Caco-2 (cell line): ENCODE data around the gene ATE1. TPM values are rescaled to one million over a fixed set of nuclear protein-coding genes. Genes with fewer than 3 reads are reported as not detected.
"Not testable (repeated sequence)": the region's sequence is repeated elsewhere in the genome, so short reads cannot be mapped to it uniquely, and the experiment has no call there.

Experiments
- BruUV-seq: library from RNA; stranded (reverse); fragments of 400-500 nt; replicated peaks from 2 replicates; lab custom pipeline; 2021; lab: Mats Ljungman, UMichigan
- CTCF ChIA-PET: fragments of 300-600 bp; sonication (Branson Sonifier 250); formaldehyde crosslinking; loops from one replicate; lab custom pipeline; 2022; ENCODE audit warnings: antibody characterized with exemption; lab: Charles Lee
- POLR2A ChIA-PET: fragments of 300-600 bp; sonication (Branson Sonifier 250); formaldehyde crosslinking; loops from one replicate; lab custom pipeline; 2022; ENCODE audit warnings: antibody characterized with exemption; lab: Charles Lee
- DNase-seq, 2 experiments: peaks; one replicate each; pipeline versions ENCODE4 v3.0.0 to v3.0.0-alpha.2; 2020 to 2022
- H3K27me3 ChIP-seq: replicated peaks from 2 replicates; pipeline ENCODE4 v1.6.0; 2011; ENCODE audit warnings: low read length; ENCODE audit not compliant: control insufficient read depth, insufficient read depth
- H3K36me3 ChIP-seq: 2 replicates; pipeline ENCODE4 v1.5.1; 2011; ENCODE audit warnings: low read length; ENCODE audit not compliant: control insufficient read depth, insufficient read depth
- H3K4me1 ChIP-seq: fragments of 250-450 bp; sonication (Bioruptor Pico); 2 replicates; pipeline ENCODE4 v1.5.1; 2020; ENCODE audit warnings: mild to moderate bottlenecking
- H3K4me3 ChIP-seq: 2 replicates; pipeline ENCODE4 v1.5.1; 2011; ENCODE audit warnings: low read depth, mild to moderate bottlenecking, control low read depth, low read length
- H3K9me3 ChIP-seq: fragments of 250-450 bp; sonication (Bioruptor Pico); 2 replicates; pipeline ENCODE4 v1.5.1; 2020; ENCODE audit warnings: mild to moderate bottlenecking, moderate library complexity
- H3K27ac Mint-ChIP-seq: one replicate; pipeline ENCODE4 v1.8.0; 2022; ENCODE audit warnings: mixed read lengths; ENCODE audit not compliant: unreplicated experiment
- H3K27me3 Mint-ChIP-seq: one replicate; pipeline ENCODE4 v1.8.0; 2022; ENCODE audit warnings: mixed read lengths; ENCODE audit not compliant: insufficient read depth, unreplicated experiment
- H3K36me3 Mint-ChIP-seq: one replicate; pipeline ENCODE4 v1.8.0; 2022; ENCODE audit warnings: mild to moderate bottlenecking, mixed read lengths; ENCODE audit not compliant: insufficient read depth, unreplicated experiment
- H3K4me1 Mint-ChIP-seq: one replicate; pipeline ENCODE4 v1.8.0; 2022; ENCODE audit warnings: low read depth, mixed read lengths; ENCODE audit not compliant: unreplicated experiment
- H3K4me3 Mint-ChIP-seq: one replicate; pipeline ENCODE4 v1.8.0; 2022; ENCODE audit warnings: mild to moderate bottlenecking, moderate library complexity, mixed read lengths; ENCODE audit not compliant: unreplicated experiment
- H3K9me3 Mint-ChIP-seq: one replicate; pipeline ENCODE4 v1.8.0; 2022; ENCODE audit warnings: mixed read lengths; ENCODE audit not compliant: unreplicated experiment
- CTCF ChIP-seq, 2 experiments: fragments of 200-600 bp in 1 of 2; IDR thresholded peaks; 1 replicate in 1 of 2; 2 replicates in 1 of 2; pipeline versions ENCODE4 v1.5.1 to v1.8.0; 2011 to 2022; ENCODE audit warnings: antibody characterized with exemption in 1 of 2, control low read depth in 1 of 2, inconsistent platforms in 1 of 2, low read depth in 1 of 2, low read length in 1 of 2, mild to moderate bottlenecking in 1 of 2, moderate library complexity in 1 of 2; ENCODE audit not compliant: insufficient read depth in 1 of 2, severe bottlenecking in 1 of 2, unreplicated experiment in 1 of 2
- intact Hi-C: fragments of 100-400 bp; cut with micrococcal nuclease; formaldehyde crosslinking; loops from one replicate; pipeline ENCODE4 v1.10.0; 2022; ENCODE audit not compliant: unreplicated experiment
- total RNA-seq: library from RNA; stranded (reverse); gene quantifications from 2 replicates; pipeline ENCODE4 v1.2.3, GENCODE V29; 2022

ATE1 gene
- total RNA-seq, 1 experiment from 2014 or later: 75.2 TPM

GRCh38 chr10:121936295-121936694 lies 8.5 kb upstream of the ATE1 start:
- Histone ChIP-seq H3K9me3 (peaks cover 3% of the 10 kb centered on the region; the same call in 1 of the 2 replicates), H3K36me3 (no peaks in the 10 kb centered on the region), H3K4me1 (peaks cover 51% of the 10 kb centered on the region), H3K27me3 (no peaks in the 10 kb centered on the region), H3K4me3 (no peak overlapping the region)
- no TSS peak for BruUV-seq
- no peak for DNase-seq
- Mint-ChIP-seq H3K4me1 (peaks cover 42% of the 10 kb centered on the region), H3K36me3 (peaks cover 27% of the 10 kb centered on the region), H3K27ac (peak overlapping the region; percentile 82), H3K27me3 (no peaks in the 10 kb centered on the region), H3K4me3 (peak overlapping the region; percentile 22), H3K9me3 (no peaks in the 10 kb centered on the region)
- ChIA-PET CTCF (interaction anchor here (0.6 to 1.0 kb wide), 2 partner anchors 12 to 177 kb away, joined by 3 to 4 read pairs; no protein-coding TSS in a partner anchor), POLR2A (interaction anchor here (0.5 to 1.8 kb wide), 5 partner anchors 8 to 860 kb away, joined by 3 to 5 read pairs (median 3); partner anchors contain the start of gene ATE1)
- no peak for TF ChIP-seq CTCF (IDR thresholded peaks at IDR 0.05; ENCODE audit: insufficient read depth in 1 of 2, low read depth in 1 of 2, low read length in 1 of 2, severe bottlenecking in 1 of 2, unreplicated experiment in 1 of 2)
- intact Hi-C loops: no loop called here

- peak overlapping the region; percentile 82 for H3K27ac Mint-ChIP-seq
- peaks cover 27% of the 10 kb centered on the region for H3K36me3 Mint-ChIP-seq
- H3K4me3 Mint-ChIP-seq: peak overlapping the region; percentile 22
- intact Hi-C loops: no loop called here
- peaks cover 46% of the 10 kb centered on the region for H3K4me1 Mint-ChIP-seq
- CTCF ChIA-PET: interaction anchor here (0.5 to 1.0 kb wide), 3 partner anchors 12 to 16 kb away, joined by 4 to 7 read pairs (median 4); no protein-coding TSS in a partner anchor
- Histone ChIP-seq H3K9me3 (peaks cover 3% of the 10 kb centered on the region; the same call in 1 of the 2 replicates), H3K4me3 (no peak overlapping the region), H3K36me3 (no peaks in the 10 kb centered on the region), H3K4me1 (peaks cover 57% of the 10 kb centered on the region), H3K27me3 (no peaks in the 10 kb centered on the region)
- peak; percentile 90 to 94 for DNase-seq
- no TSS peak for BruUV-seq
- H3K27me3 Mint-ChIP-seq: no peaks in the 10 kb centered on the region
- no peak for TF ChIP-seq CTCF (IDR thresholded peaks at IDR 0.05; ENCODE audit: insufficient read depth in 1 of 2, low read depth in 1 of 2, low read length in 1 of 2, severe bottlenecking in 1 of 2, unreplicated experiment in 1 of 2)
- POLR2A ChIA-PET: interaction anchor here (0.5 to 1.8 kb wide), 7 partner anchors 8 to 859 kb away, joined by 3 to 8 read pairs (median 4); partner anchors contain the start of gene ATE1
- no peaks in the 10 kb centered on the region for H3K9me3 Mint-ChIP-seq
Measured at GRCh38 chr10:121935702-121936101, 7.9 kb upstream of the ATE1 start.

- BruUV-seq, H3K27me3 ChIP-seq, H3K27me3 Mint-ChIP-seq, H3K9me3 Mint-ChIP-seq, CTCF ChIA-PET, H3K9me3 ChIP-seq, H3K36me3 ChIP-seq: not testable (repeated sequence)
- peak overlapping the region; percentile 82 for H3K4me3 Mint-ChIP-seq
- peak; percentile 84 to 92 for DNase-seq
- intact Hi-C loops: loop anchor here (1.0 to 2.0 kb wide), 3 partner anchors 44 to 182 kb away; partner anchors contain the start of gene NSMCE4A
- peak overlapping the region; percentile 3 for H3K4me3 ChIP-seq
- peaks cover 52% of the 10 kb centered on the region for H3K36me3 Mint-ChIP-seq
- H3K4me1 ChIP-seq: peaks cover 58% of the 10 kb centered on the region
- peaks cover 41% of the 10 kb centered on the region for H3K4me1 Mint-ChIP-seq
- H3K27ac Mint-ChIP-seq: peak overlapping the region; percentile 97
- POLR2A ChIA-PET: interaction anchor here (0.6 kb wide), 1 partner anchor 279 kb away, joined by 3 read pairs; no protein-coding TSS in a partner anchor
Measured at GRCh38 chr10:121930268-121931085, 2.6 kb upstream of the ATE1 start.

- H3K36me3 ChIP-seq, H3K9me3 ChIP-seq, H3K27me3 ChIP-seq, CTCF ChIA-PET, H3K27me3 Mint-ChIP-seq, H3K9me3 Mint-ChIP-seq: not testable (repeated sequence)
- H3K36me3 Mint-ChIP-seq: peaks cover 56% of the 10 kb centered on the region
- TSS peak; percentile 34 for BruUV-seq
- H3K27ac Mint-ChIP-seq: peak overlapping the region; percentile 97
- peaks cover 41% of the 10 kb centered on the region for H3K4me1 Mint-ChIP-seq
- H3K4me3 ChIP-seq: peak overlapping the region; percentile 3
- intact Hi-C loops: loop anchor here (1.0 to 5.0 kb wide), 6 partner anchors 19 to 198 kb away; partner anchors contain the start of gene NSMCE4A
- H3K4me3 Mint-ChIP-seq: peak overlapping the region; percentile 82
- peak in 1 of 2 experiments; percentile 53 for DNase-seq
- H3K4me1 ChIP-seq: peaks cover 52% of the 10 kb centered on the region
- POLR2A ChIA-PET: interaction anchor here (0.6 kb wide), 2 partner anchors 183 to 279 kb away, joined by 3 read pairs; no protein-coding TSS in a partner anchor
Measured at GRCh38 chr10:121929585-121930267, 1.9 kb upstream of the ATE1 start.
